DMS114 treated with DMSO at 0.1 percent for 48 hours (cell line): ENCODE results near the gene ZSWIM7.

ENCODE experiments used
- DNase-seq: peaks from one replicate; lab custom pipeline; 2025; ENCODE audit not compliant: unreplicated experiment; lab: John Stamatoyannopoulos, UW

ZSWIM7 gene

GRCh38 chr17:15935891-15936290 is 63.6 kb downstream of the ZSWIM7 start:
- DNase-seq: no peak

GRCh38 chr17:15934866-15935265 is 64.6 kb downstream of the ZSWIM7 start:
- DNase-seq: no peak

GRCh38 chr17:15931394-15931793 is 68.1 kb downstream of the ZSWIM7 start:
- DNase-seq: no peak

- DNase-seq: no peak
Observed at GRCh38 chr17:15930426-15930825, 69.1 kb downstream of the ZSWIM7 start.

GRCh38 chr17:15929941-15930340 is 69.6 kb downstream of the ZSWIM7 start:
- DNase-seq: no peak

- no peak for DNase-seq
Observed at GRCh38 chr17:15928286-15928785, 71.2 kb downstream of the ZSWIM7 start.
